H1 (cell line): ENCODE data around the gene CEACAM8. TPM values are rescaled to one million over a fixed set of nuclear protein-coding genes. Genes with fewer than 3 reads are reported as not detected.
A peak's percentile ranks its signal among the peaks of the same experiment; 100 is the strongest.

ENCODE experiments used
- CTCF ChIA-PET: fragments of 300-600 bp; sonication (Branson Sonifier 250); formaldehyde crosslinking; loops from one replicate; lab custom pipeline; 2021; ENCODE audit not compliant: partially characterized antibody; lab: Charles Lee
- POLR2A ChIA-PET: fragments of 300-600 bp; sonication (Branson Sonifier 250); formaldehyde crosslinking; loops from one replicate; lab custom pipeline; 2021; ENCODE audit warnings: inconsistent platforms; ENCODE audit not compliant: partially characterized antibody; lab: Charles Lee
- DNase-seq, 2 experiments: peaks; one replicate each; pipeline versions ENCODE4 v3.0.0 to v3.0.0-alpha.2; 2010 to 2022; ENCODE audit warnings: low spot score in 2 of 2, low read depth in 1 of 2, mixed read lengths in 1 of 2
- FAIRE-seq: peaks from 2 replicates; lab custom pipeline; 2011; peaks lifted over from hg19 to GRCh38; lab: Jason Lieb, UNC
- H2AFZ ChIP-seq: 2 replicates; pipeline ENCODE4 v1.8.1; 2012; ENCODE audit warnings: low read length, inconsistent platforms
- H2AK5ac ChIP-seq: 2 replicates; pipeline ENCODE4 v1.6.1; 2013; ENCODE audit warnings: low read depth, low read length
- H2BK120ac ChIP-seq: replicated peaks from 2 replicates; pipeline ENCODE3; 2013; ENCODE audit warnings: low read depth, low read length, inconsistent platforms
- H2BK12ac ChIP-seq: 2 replicates; pipeline ENCODE4 v1.6.1; 2013; ENCODE audit warnings: low read depth, low read length
- H2BK15ac ChIP-seq: 2 replicates; pipeline ENCODE4 v1.6.1; 2013; ENCODE audit warnings: low read length
- H2BK20ac ChIP-seq: 2 replicates; pipeline ENCODE4 v1.6.1; 2013; ENCODE audit warnings: low read length
- H2BK5ac ChIP-seq: 2 replicates; pipeline ENCODE4 v1.6.1; 2013; ENCODE audit warnings: low read depth, low read length
- H3K14ac ChIP-seq: 2 replicates; pipeline ENCODE4 v1.6.1; 2013; ENCODE audit warnings: inconsistent platforms; ENCODE audit not compliant: insufficient read length
- H3K18ac ChIP-seq: 2 replicates; pipeline ENCODE4 v1.6.1; 2013; ENCODE audit warnings: low read length; ENCODE audit errors: extremely low read depth
- H3K23ac ChIP-seq: 2 replicates; pipeline ENCODE4 v1.6.1; 2013; ENCODE audit warnings: inconsistent platforms; ENCODE audit not compliant: insufficient read length
- H3K23me2 ChIP-seq: 2 replicates; pipeline ENCODE4 v1.6.1; 2013; ENCODE audit warnings: low read depth, low read length
- H3K27ac ChIP-seq: 2 replicates; pipeline ENCODE4 v1.6.1; 2011; ENCODE audit warnings: low read depth, low read length, inconsistent platforms
- H3K27me3 ChIP-seq, 4 experiments: replicated peaks in 1 of 4; 1 replicate in 1 of 4; 2 replicates in 3 of 4; pipeline versions ENCODE4 v1.6.1 to v1.8.1; 2011 to 2013; ENCODE audit warnings: low read length in 3 of 4, mild to moderate bottlenecking in 3 of 4, inconsistent platforms in 2 of 4, mixed read lengths in 2 of 4, moderate library complexity in 1 of 4; ENCODE audit not compliant: control insufficient read depth in 3 of 4, insufficient read depth in 3 of 4; ENCODE audit errors: extremely low read depth in 1 of 4
- H3K36me3 ChIP-seq, 4 experiments: 2 replicates each; pipeline versions ENCODE4 v1.6.1 to v1.8.1; 2011 to 2013; ENCODE audit warnings: mild to moderate bottlenecking in 4 of 4, low read length in 3 of 4, moderate library complexity in 2 of 4, control low read depth in 1 of 4, inconsistent platforms in 1 of 4; ENCODE audit not compliant: insufficient read depth in 4 of 4, control insufficient read depth in 2 of 4
- H3K4ac ChIP-seq: replicated peaks from 2 replicates; pipeline ENCODE3; 2013; ENCODE audit warnings: low read length, low read depth, mixed read lengths, inconsistent platforms; ENCODE audit not compliant: insufficient read length
- H3K4me1 ChIP-seq, 4 experiments: replicated peaks in 1 of 4; 1 replicate in 1 of 4; 2 replicates in 3 of 4; pipeline versions ENCODE4 v1.6.1 to v1.8.1; 2011 to 2013; ENCODE audit warnings: low read length in 3 of 4, inconsistent platforms in 2 of 4, mixed read lengths in 1 of 4; ENCODE audit not compliant: insufficient read depth in 4 of 4, control insufficient read depth in 3 of 4
- H3K4me2 ChIP-seq, 2 experiments: 2 replicates each; pipeline versions ENCODE4 v1.6.1 to v1.8.1; 2011 to 2013; ENCODE audit warnings: low read depth in 2 of 2, low read length in 2 of 2, control low read depth in 1 of 2, inconsistent platforms in 1 of 2, mild to moderate bottlenecking in 1 of 2; ENCODE audit not compliant: insufficient read depth in 1 of 2
- H3K4me3 ChIP-seq, 4 experiments: fragments of 200-600, 300-600 bp in 1 of 4; sonication (generic), shearing (Covaris generic), sonication (Bioruptor Twin) in 1 of 4; 2 replicates each; pipeline versions ENCODE4 v1.5.1 to v1.8.1; 2011 to 2016; ENCODE audit warnings: low read length in 4 of 4, low read depth in 3 of 4, control low read depth in 2 of 4, inconsistent platforms in 2 of 4, mild to moderate bottlenecking in 2 of 4, mixed read lengths in 1 of 4, moderate library complexity in 1 of 4; ENCODE audit not compliant: insufficient read depth in 2 of 4; ENCODE audit errors: extremely low read depth in 1 of 4
- H3K56ac ChIP-seq: replicated peaks from 2 replicates; pipeline ENCODE3; 2013; ENCODE audit warnings: low read depth, mild to moderate bottlenecking, mixed read lengths, low read length, inconsistent platforms; ENCODE audit not compliant: insufficient read length
- H3K79me1 ChIP-seq: 2 replicates; pipeline ENCODE4 v1.6.1; 2013; ENCODE audit warnings: low read depth, low read length, control low read depth
- H3K79me2 ChIP-seq, 2 experiments: 2 replicates each; pipeline versions ENCODE4 v1.6.1 to v1.8.1; 2012 to 2013; ENCODE audit warnings: low read length in 2 of 2, mild to moderate bottlenecking in 2 of 2, inconsistent platforms in 1 of 2; ENCODE audit not compliant: insufficient read depth in 2 of 2, control insufficient read depth in 1 of 2
- H3K9ac ChIP-seq, 4 experiments: replicated peaks in 1 of 4; 1 replicate in 1 of 4; 2 replicates in 3 of 4; pipeline versions ENCODE4 v1.6.1 to v1.8.1; 2011 to 2013; ENCODE audit warnings: low read depth in 3 of 4, low read length in 3 of 4, control low read depth in 2 of 4, mild to moderate bottlenecking in 2 of 4, moderate library complexity in 2 of 4, inconsistent platforms in 1 of 4; ENCODE audit errors: extremely low read depth in 1 of 4
- H3K9me3 ChIP-seq, 2 experiments: 2 replicates each; pipeline versions ENCODE4 v1.6.1 to v1.8.1; 2012 to 2013; ENCODE audit warnings: mild to moderate bottlenecking in 2 of 2, moderate library complexity in 2 of 2, control low read depth in 1 of 2, inconsistent platforms in 1 of 2, low read depth in 1 of 2, low read length in 1 of 2, mixed read lengths in 1 of 2; ENCODE audit not compliant: insufficient read depth in 2 of 2
- H4K20me1 ChIP-seq, 2 experiments: replicated peaks in 1 of 2; 2 replicates each; pipeline versions ENCODE3 to v1.8.1; 2011 to 2013; ENCODE audit warnings: inconsistent platforms in 2 of 2, low read length in 2 of 2, mild to moderate bottlenecking in 1 of 2; ENCODE audit not compliant: insufficient read depth in 2 of 2, control insufficient read depth in 1 of 2
- H4K5ac ChIP-seq: 2 replicates; pipeline ENCODE4 v1.6.1; 2013; ENCODE audit warnings: low read length, low read depth, mixed read lengths, inconsistent platforms; ENCODE audit not compliant: insufficient read length
- H4K8ac ChIP-seq: 2 replicates; pipeline ENCODE4 v1.8.0; 2013; ENCODE audit warnings: mild to moderate bottlenecking, moderate library complexity, low read length, inconsistent platforms; ENCODE audit not compliant: insufficient read depth; ENCODE audit errors: extremely low read depth
- H4K91ac ChIP-seq: replicated peaks from 2 replicates; pipeline ENCODE3; 2013; ENCODE audit warnings: low read length, mixed read lengths, inconsistent platforms; ENCODE audit not compliant: insufficient read length
- CHD1 ChIP-seq: IDR thresholded peaks from 2 replicates; pipeline ENCODE4 v1.6.1; 2012; ENCODE audit warnings: low read depth, low read length, improper control_type of control experiment
- E2F6 ChIP-seq: IDR thresholded peaks from 2 replicates; pipeline ENCODE4 v1.6.1; 2012; ENCODE audit warnings: inconsistent platforms
- FOSL1 ChIP-seq: IDR thresholded peaks from 2 replicates; pipeline ENCODE4 v1.6.1; 2011; ENCODE audit warnings: mild to moderate bottlenecking, low read depth, low read length, moderate library complexity; ENCODE audit not compliant: insufficient read depth
- HDAC6 ChIP-seq: IDR thresholded peaks from one replicate; pipeline ENCODE4 v1.7.1; 2012; ENCODE audit warnings: low read depth, mild to moderate bottlenecking, inconsistent platforms, low read length, moderate library complexity
- WGBS, 2 experiments: shearing (Covaris generic) in 1 of 2; methylation state at CpG; one replicate each; pipeline versions ENCODE4 v1.1.6 to v1.1.7; 2013 to 2015; ENCODE audit warnings: low lambda C conversion rate in 2 of 2, mixed read lengths in 2 of 2, inconsistent platforms in 1 of 2, low coverage in 1 of 2, missing lambda C conversion rate in 1 of 2; ENCODE audit not compliant: insufficient replicate concordance in 2 of 2, insufficient coverage in 1 of 2, insufficient read length in 1 of 2; ENCODE audit errors: extremely low coverage in 1 of 2, missing lambda C conversion rate in 1 of 2; 5-methylcytosine and 5-hydroxymethylcytosine counted together
- polyA plus RNA-seq, 7 experiments: library from polyadenylated mRNA; depleted of rRNA in 3 of 7; stranded (reverse) in 5 of 7; unstranded in 2 of 7; fragments of >200 nt in 5 of 7; fragments of 200-250 nt in 2 of 7; gene quantifications; 1 replicate in 5 of 7; 2 replicates in 1 of 7; 4 replicates in 1 of 7; pipeline versions ENCODE4 v1.2.1 to v1.2.3, GENCODE V29; 2011 to 2013; ENCODE audit warnings: missing spikeins in 2 of 7, mixed read lengths in 2 of 7
- total RNA-seq: library from RNA; stranded (reverse); fragmentation: NEBNext Ultra II Directional; extraction: Animal tissue kit (Norgen Biotek cat#: 25700); gene quantifications from 2 replicates; pipeline ENCODE4 v1.2.1, GENCODE V29; 2021

The CEACAM8 gene
- total and polyA plus RNA-seq, 2 of the 8 experiments (the other 6 are each of a cell fraction or from before 2014, with no cell fraction given) = not detected

DNA sequence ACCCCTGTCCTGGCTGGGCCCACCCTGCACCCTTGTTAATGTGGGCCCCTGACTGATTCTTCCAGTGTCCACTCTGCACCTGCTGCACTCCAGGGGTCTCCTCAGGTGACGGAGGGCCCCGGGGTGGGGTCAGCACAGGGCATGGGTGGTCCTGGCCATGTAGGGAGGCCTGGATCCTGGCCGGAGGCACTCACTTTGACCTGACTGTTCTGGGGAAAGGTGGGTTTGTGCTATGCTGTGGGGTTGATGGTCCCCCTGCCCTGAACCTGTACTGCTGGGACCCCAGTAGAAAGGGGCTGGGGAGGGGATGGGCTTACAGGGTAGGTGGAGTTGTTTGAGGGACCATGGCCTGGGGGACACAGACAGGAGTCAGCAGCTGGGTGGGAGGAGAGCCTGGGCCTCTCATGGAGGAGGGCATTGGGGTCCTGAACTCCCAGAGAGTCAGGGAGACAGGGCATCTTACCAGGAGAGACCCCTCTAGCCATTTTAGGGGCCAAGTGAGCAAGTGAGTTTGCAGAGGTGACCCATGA is 40.6 kb downstream of the CEACAM8 start:
- POLR2A ChIA-PET = no interaction called here
- Histone ChIP-seq H3K4me1 (peaks cover 5 to 15% (median 9%) of the 10 kb centered on the region in 4 experiments), H3K18ac (no peak overlapping the region), H2BK15ac (0 out of 2 replicates have a peak overlapping the region, but pooled peaks have one; percentile 61), H3K4ac (no peak overlapping the region), H3K23me2 (no peaks in the 10 kb centered on the region), H3K56ac (no peak overlapping the region), H3K23ac (no peak overlapping the region), H3K14ac (no peak overlapping the region), H3K9me3 (peaks cover 4 to 6% of the 10 kb centered on the region in 2 experiments; a peak in 1 of 4 replicates), H2BK20ac (no peak overlapping the region), H3K27ac (no peak overlapping the region), H2BK12ac (no peak overlapping the region), H3K79me1 (no peaks in the 10 kb centered on the region), H2AFZ (no peak overlapping the region), H3K79me2 (no peaks in the 10 kb centered on the region), H3K9ac (no peak overlapping the region), H2AK5ac (no peak overlapping the region), H3K36me3 (no peaks in the 10 kb centered on the region), H2BK5ac (no peak overlapping the region), H3K4me3 (no peak overlapping the region), H4K91ac (no peak overlapping the region), H3K4me2 (no peak overlapping the region), H2BK120ac (no peak overlapping the region), H4K20me1 (no peaks in the 10 kb centered on the region), H4K8ac (no peak overlapping the region), H4K5ac (no peak overlapping the region), H3K27me3 (no peaks in the 10 kb centered on the region; a peak in 2 of 7 replicates)
- DNase-seq (no peak), FAIRE-seq (no peak)
- TF ChIP-seq HDAC6 = no peak
- no peak for TF ChIP-seq FOSL1
- TF ChIP-seq E2F6 = no peak
- no peak for TF ChIP-seq CHD1
- CTCF ChIA-PET = interaction anchor here (1.1 to 4.8 kb wide), 8 partner anchors 8 to 115 kb away, joined by 3 to 30 read pairs (median 6); no protein-coding TSS in a partner anchor
- WGBS, 2 experiments = 85% methylated on average over 3 of the region's 3 CpGs; no CpG with 5 or more reads in 1 of the 2 experiments
